Urothelium cell line (cell line): ENCODE measurements around the gene H2AZ2.

ENCODE experiments used
- DNase-seq: peaks from one replicate; pipeline ENCODE4 v3.0.0; 2011; ENCODE audit warnings: low spot score, mixed read lengths
- FAIRE-seq: peaks from 2 replicates; lab custom pipeline; 2011; peaks lifted over from hg19 to GRCh38; lab: Jason Lieb, UNC

H2AZ2 gene

GRCh38 chr7:44847920-44848634, at the start of gene H2AZ2:
Gene H2AZ2, minus strand, starts transcription at chr7:44848087. Its CDS starts 116 bp downstream, at chr7:44847971.
- peak; percentile 96 for FAIRE-seq
- DNase-seq: peak; percentile 100

GRCh38 chr7:44897309-44897708, 49.4 kb upstream of the H2AZ2 start:
- no peak for DNase-seq
- no peak for FAIRE-seq

- FAIRE-seq (no peak), DNase-seq (no peak)
Observed at GRCh38 chr7:44894888-44895580, 47.1 kb upstream of the H2AZ2 start.

- no peak for FAIRE-seq
- DNase-seq: no peak
Observed at GRCh38 chr7:44893710-44894234, 45.9 kb upstream of the H2AZ2 start.

- DNase-seq (no peak), FAIRE-seq (no peak)
Observed at GRCh38 chr7:44891791-44892190, 43.9 kb upstream of the H2AZ2 start.

GRCh38 chr7:44891372-44891771, 43.5 kb upstream of the H2AZ2 start:
- no peak for FAIRE-seq
- no peak for DNase-seq

GRCh38 chr7:44889086-44889781, 41.3 kb upstream of the H2AZ2 start:
- DNase-seq (no peak), FAIRE-seq (no peak)

- FAIRE-seq (no peak), DNase-seq (no peak)
Observed at GRCh38 chr7:44887293-44887692, 39.4 kb upstream of the H2AZ2 start.

- FAIRE-seq: peak; percentile 98
- peak; percentile 98 for DNase-seq
Observed at GRCh38 chr7:44885394-44886317, 37.8 kb upstream of the H2AZ2 start, which contains the start of gene PURB. Gene PURB, minus strand, starts transcription at chr7:44885530. Its CDS starts 182 bp downstream, at chr7:44885348.

GRCh38 chr7:44884621-44885393, 36.9 kb upstream of the H2AZ2 start:
- FAIRE-seq: no peak
- DNase-seq: peak; percentile 62

- DNase-seq (no peak), FAIRE-seq (no peak)
Observed at GRCh38 chr7:44883961-44884620, 36.2 kb upstream of the H2AZ2 start.

- FAIRE-seq (no peak), DNase-seq (no peak)
Observed at GRCh38 chr7:44882899-44883298, 35.0 kb upstream of the H2AZ2 start.

- no peak for FAIRE-seq
- no peak for DNase-seq
Observed at GRCh38 chr7:44881610-44882009, 33.7 kb upstream of the H2AZ2 start.

GRCh38 chr7:44881066-44881600, 33.2 kb upstream of the H2AZ2 start:
- DNase-seq (no peak), FAIRE-seq (no peak)

GRCh38 chr7:44880317-44881018, 32.6 kb upstream of the H2AZ2 start:
- FAIRE-seq: peak; percentile 5
- no peak for DNase-seq

GRCh38 chr7:44876393-44876792, 28.5 kb upstream of the H2AZ2 start:
- FAIRE-seq: no peak

GRCh38 chr7:44875241-44875640, 27.4 kb upstream of the H2AZ2 start:
- no peak for FAIRE-seq
- no peak for DNase-seq

More at GRCh38 chr7:44876393-44876792, 28.5 kb upstream of the H2AZ2 start:
- no peak for DNase-seq

GRCh38 chr7:44872787-44873186, 24.9 kb upstream of the H2AZ2 start:
- FAIRE-seq (peak; percentile 58), DNase-seq (no peak)
